Measurements from ENCODE around the gene ZHX3.
"Not testable (repeated sequence)": the region's sequence is repeated elsewhere in the genome, so short reads cannot be mapped to it uniquely, and the experiment has no call there.

The ZHX3 gene

GRCh38 chr20:41259309-41259708 lies 58.2 kb downstream of the ZHX3 start:
- ATAC-seq (replicated peaks) = no peak
- Mint-ChIP-seq H3K4me3 (no peak overlapping the region), H3K4me1 (peaks cover 9 to 12% of the 10 kb centered on the region in 2 donors), H3K27ac (no peak overlapping the region), H3K27me3 (no peaks in the 10 kb centered on the region), H3K36me3 (peaks cover 10 to 21% of the 10 kb centered on the region in 2 donors), H3K9me3 (peaks cover 0 to 1% of the 10 kb centered on the region in 2 donors)
- no peak for DNase-seq

GRCh38 chr20:41258474-41258873 lies 59.1 kb downstream of the ZHX3 start:
- H3K27ac Mint-ChIP-seq = peak overlapping the region; percentile 32
- peaks cover 10 to 21% of the 10 kb centered on the region in 2 donors for H3K36me3 Mint-ChIP-seq
- ATAC-seq (replicated peaks) = no peak
- H3K4me3 Mint-ChIP-seq = no peak overlapping the region
- H3K9me3 Mint-ChIP-seq = peaks cover 0 to 1% of the 10 kb centered on the region in 2 donors
- no peaks in the 10 kb centered on the region for H3K27me3 Mint-ChIP-seq
- H3K4me1 Mint-ChIP-seq = peaks cover 9 to 12% of the 10 kb centered on the region in 2 donors
- no peak for DNase-seq

GRCh38 chr20:41256516-41256915 lies 61.0 kb downstream of the ZHX3 start:
- H3K36me3 Mint-ChIP-seq = peaks cover 10 to 24% of the 10 kb centered on the region in 2 donors

GRCh38 chr20:41255655-41256054 lies 61.9 kb downstream of the ZHX3 start:
- H3K9me3 Mint-ChIP-seq = peaks cover 0 to 1% of the 10 kb centered on the region in 2 donors
- DNase-seq (no peak), ATAC-seq (replicated peaks) (no peak)
- H3K36me3 Mint-ChIP-seq = peaks cover 8 to 21% of the 10 kb centered on the region in 2 donors
- no peak overlapping the region for H3K27ac Mint-ChIP-seq
- peaks cover 14 to 24% of the 10 kb centered on the region in 2 donors for H3K4me1 Mint-ChIP-seq
- H3K4me3 Mint-ChIP-seq = no peak overlapping the region
- H3K27me3 Mint-ChIP-seq = no peaks in the 10 kb centered on the region

More at GRCh38 chr20:41256516-41256915, 61.0 kb downstream of the ZHX3 start:
- H3K9me3 Mint-ChIP-seq = peaks cover 0 to 1% of the 10 kb centered on the region in 2 donors
- peaks cover 16 to 17% of the 10 kb centered on the region in 2 donors for H3K4me1 Mint-ChIP-seq
- H3K4me3 Mint-ChIP-seq = no peak overlapping the region
- no peaks in the 10 kb centered on the region for H3K27me3 Mint-ChIP-seq
- no peak for DNase-seq
- no peak overlapping the region for H3K27ac Mint-ChIP-seq
- no peak for ATAC-seq (replicated peaks)

- Mint-ChIP-seq H3K27me3 (no peaks in the 10 kb centered on the region), H3K4me3 (peak overlapping the region; percentile 68 to 74), H3K27ac (peak overlapping the region; percentile 98), H3K36me3 (peaks cover 5 to 17% of the 10 kb centered on the region in 2 donors), H3K4me1 (peaks cover 40 to 66% of the 10 kb centered on the region in 2 donors), H3K9me3 (no peaks in the 10 kb centered on the region)
- DNase-seq = peak; percentile 74
- ATAC-seq (replicated peaks) = peak; percentile 92 to 93
These were observed 67.9 kb downstream of the ZHX3 start for GRCh38 chr20:41249411-41250281.

- Mint-ChIP-seq H3K27ac (peak overlapping the region; percentile 98), H3K9me3 (no peaks in the 10 kb centered on the region), H3K4me1 (peaks cover 48 to 74% of the 10 kb centered on the region in 2 donors), H3K36me3 (peaks cover 9 to 23% of the 10 kb centered on the region in 2 donors), H3K27me3 (no peaks in the 10 kb centered on the region), H3K4me3 (peak overlapping the region; percentile 68 to 72)
- no peak for DNase-seq
- peak; percentile 51 to 58 for ATAC-seq (replicated peaks)
These were observed 69.0 kb downstream of the ZHX3 start for GRCh38 chr20:41248368-41249024.

- Mint-ChIP-seq H3K9me3 (no peaks in the 10 kb centered on the region), H3K4me1 (peaks cover 49 to 78% of the 10 kb centered on the region in 2 donors), H3K4me3 (peak overlapping the region; percentile 68 to 72), H3K27me3 (no peaks in the 10 kb centered on the region), H3K36me3 (peaks cover 9 to 23% of the 10 kb centered on the region in 2 donors), H3K27ac (peak overlapping the region; percentile 98)
- no peak for ATAC-seq (replicated peaks)
- no peak for DNase-seq
These were observed 69.8 kb downstream of the ZHX3 start for GRCh38 chr20:41247523-41248367.

GRCh38 chr20:41245086-41245707 lies 72.3 kb downstream of the ZHX3 start:
- DNase-seq = no peak

GRCh38 chr20:41242807-41243206 lies 74.7 kb downstream of the ZHX3 start:
- peaks cover 31 to 46% of the 10 kb centered on the region in 2 donors for H3K4me1 Mint-ChIP-seq
- peak; percentile 67 to 70 for ATAC-seq (replicated peaks)
- peaks cover 0 to 1% of the 10 kb centered on the region in 2 donors for H3K9me3 Mint-ChIP-seq
- peak overlapping the region; percentile 47 for H3K27ac Mint-ChIP-seq
- H3K36me3 Mint-ChIP-seq = peaks cover 16 to 37% of the 10 kb centered on the region in 2 donors
- no peak overlapping the region for H3K4me3 Mint-ChIP-seq
- no peak for DNase-seq
- H3K27me3 Mint-ChIP-seq = no peaks in the 10 kb centered on the region

More at GRCh38 chr20:41245086-41245707, 72.3 kb downstream of the ZHX3 start:
- H3K4me3 Mint-ChIP-seq = no peak overlapping the region
- H3K27me3 Mint-ChIP-seq = no peaks in the 10 kb centered on the region
- no peak for ATAC-seq (replicated peaks)
- H3K27ac Mint-ChIP-seq = no peak overlapping the region
- peaks cover 48 to 70% of the 10 kb centered on the region in 2 donors for H3K4me1 Mint-ChIP-seq
- peaks cover 15 to 30% of the 10 kb centered on the region in 2 donors for H3K36me3 Mint-ChIP-seq
- H3K9me3 Mint-ChIP-seq = no peaks in the 10 kb centered on the region

GRCh38 chr20:41242352-41242751 lies 75.2 kb downstream of the ZHX3 start:
- peak overlapping the region; percentile 47 for H3K27ac Mint-ChIP-seq
- DNase-seq = no peak
- peaks cover 26 to 41% of the 10 kb centered on the region in 2 donors for H3K4me1 Mint-ChIP-seq
- H3K27me3 Mint-ChIP-seq = no peaks in the 10 kb centered on the region
- no peak overlapping the region for H3K4me3 Mint-ChIP-seq
- peaks cover 16 to 33% of the 10 kb centered on the region in 2 donors for H3K36me3 Mint-ChIP-seq
- peaks cover 0 to 2% of the 10 kb centered on the region in 2 donors for H3K9me3 Mint-ChIP-seq
- ATAC-seq (replicated peaks) = peak in 1 of 2 donors; percentile 27

- H3K36me3 Mint-ChIP-seq = peaks cover 14 to 27% of the 10 kb centered on the region in 2 donors
- not testable (repeated sequence) for ATAC-seq (replicated peaks); H3K9me3 Mint-ChIP-seq; H3K4me3 Mint-ChIP-seq; DNase-seq; H3K27me3 Mint-ChIP-seq; H3K27ac Mint-ChIP-seq
- peaks cover 22 to 34% of the 10 kb centered on the region in 2 donors for H3K4me1 Mint-ChIP-seq
These were observed 80.3 kb downstream of the ZHX3 start for GRCh38 chr20:41237233-41237632.

GRCh38 chr20:41236818-41237217 lies 80.7 kb downstream of the ZHX3 start:
- not testable (repeated sequence) for H3K9me3 Mint-ChIP-seq; H3K4me3 Mint-ChIP-seq; H3K27me3 Mint-ChIP-seq; H3K27ac Mint-ChIP-seq; ATAC-seq (replicated peaks); DNase-seq
- Mint-ChIP-seq H3K4me1 (peaks cover 23 to 35% of the 10 kb centered on the region in 2 donors), H3K36me3 (peaks cover 14 to 23% of the 10 kb centered on the region in 2 donors)

GRCh38 chr20:41234546-41234945 lies 83.0 kb downstream of the ZHX3 start:
- H3K27me3 Mint-ChIP-seq = no peaks in the 10 kb centered on the region
- H3K4me1 Mint-ChIP-seq = peaks cover 23 to 36% of the 10 kb centered on the region in 2 donors
- H3K4me3 Mint-ChIP-seq = no peak overlapping the region
- no peak for DNase-seq
- peak overlapping the region; percentile 60 for H3K27ac Mint-ChIP-seq
- ATAC-seq (replicated peaks) = no peak
- peaks cover 0 to 3% of the 10 kb centered on the region in 2 donors for H3K9me3 Mint-ChIP-seq
- peaks cover 10 to 19% of the 10 kb centered on the region in 2 donors for H3K36me3 Mint-ChIP-seq
